Heart left ventricle (tissue), 13 donors: ENCODE data around the gene CD247.

ENCODE experiments used
- CTCF ChIP-seq, 12 donors: fragments of 200-600 bp; sonication (generic) in 4 of 12; IDR thresholded peaks; one replicate each; pipeline versions ENCODE4 v1.5.0 to v1.8.0; 2018 to 2022; ENCODE audit warnings: antibody characterized with exemption in 12 of 12, mild to moderate bottlenecking in 5 of 12
- POLR2A ChIP-seq, 2 donors: fragments of 450-650 bp; IDR thresholded peaks; one replicate each; pipeline ENCODE4 v1.6.1; 2017; ENCODE audit warnings: antibody characterized with exemption in 2 of 2, mild to moderate bottlenecking in 2 of 2, moderate library complexity in 2 of 2
- donor health status: ischemic (EF 13 %, LVEDD 7.1; RV severe dilation, severe dysfunction).
- donor health status: DM: no; HTN: yes; CAD: no.
- donor health status: DM: no; HTN: no; CAD: no.
- donor health status: ischemic (EF 25% LVEDD 6.9; RV normal size, moderate dysfunction).
- donor health status: ischemic (EF 25% LVEDD 5.7; RV mildly dilated, moderate dysfunction).
- donor health status: ischemic (EF 35%, LVEDD 5.7; RV mildly dilated, moderate dysfunction).
- donor health status: nonischemic (EF 11% LVEDD 7.7; RV severe dilation, severe dysfunction).
- donor health status: DM: yes; HTN: yes; CAD: no.
- donor health status: PGD.
- donor health status: ischemic (EF 29% LVEDD 5.4; RV normal size, mild dysfunction).
- donor health status: nonischemic (EF 23%, LVEDD 6.1; RV moderate dilation, normal function).

- no peak for TF ChIP-seq CTCF (IDR thresholded peaks at IDR 0.05)
- no peak for TF ChIP-seq POLR2A (IDR thresholded peaks at IDR 0.05)
These were observed 6.8 kb downstream of the CD247 start for GRCh38 chr1:167511374-167511986.
